Neural cell (in vitro differentiated cells): ENCODE measurements around the gene YBX2. TPM values are rescaled to one million over a fixed set of nuclear protein-coding genes. Genes with fewer than 3 reads are reported as not detected.
A peak's percentile ranks its signal among the peaks of the same experiment; 100 is the strongest.

Experiments used
- H2AFZ ChIP-seq: fragments of 200-600, 300-800 bp; sonication (generic), shearing (Covaris generic); 2 replicates; pipeline ENCODE4 v1.6.0; 2014; ENCODE audit warnings: low read depth, mild to moderate bottlenecking, antibody characterized with exemption, low read length, moderate library complexity
- H3F3A ChIP-seq: fragments of 200-600 bp; shearing (Covaris generic); 2 replicates; pipeline ENCODE4 v1.6.1; 2016; ENCODE audit warnings: mild to moderate bottlenecking, moderate library complexity, mixed read lengths, antibody characterized with exemption, low read length; ENCODE audit not compliant: insufficient read depth, poor library complexity, severe bottlenecking
- H3K27ac ChIP-seq: fragments of 200-600, 300-800 bp; sonication (generic), shearing (Covaris generic); 2 replicates; pipeline ENCODE4 v1.5.1; 2014; ENCODE audit warnings: mild to moderate bottlenecking, low read length, moderate library complexity
- H3K27me3 ChIP-seq: fragments of 300-800, 200-600 bp; sonication (generic), shearing (Covaris generic); 2 replicates; pipeline ENCODE4 v1.6.0; 2014; ENCODE audit warnings: mild to moderate bottlenecking, low read depth, low read length, moderate library complexity; ENCODE audit not compliant: insufficient read depth
- H3K36me3 ChIP-seq: fragments of 300-800, 200-600 bp; sonication (generic), shearing (Covaris generic); 2 replicates; pipeline ENCODE4 v1.5.1; 2014; ENCODE audit warnings: mild to moderate bottlenecking, antibody characterized with exemption, low read length, moderate library complexity; ENCODE audit not compliant: insufficient read depth
- H3K4me2 ChIP-seq: fragments of 300-800, 200-600 bp; sonication (generic), shearing (Covaris generic); 2 replicates; pipeline ENCODE4 v1.6.0; 2014; ENCODE audit warnings: mild to moderate bottlenecking, low read length
- H3K4me3 ChIP-seq: fragments of 300-800, 200-600 bp; sonication (generic), shearing (Covaris generic); 2 replicates; pipeline ENCODE4 v1.5.1; 2014; ENCODE audit warnings: mild to moderate bottlenecking, low read length, moderate library complexity
- H3K79me2 ChIP-seq: fragments of 200-600 bp; shearing (Covaris generic); replicated peaks from 2 replicates; pipeline ENCODE4 v1.6.0; 2014; ENCODE audit warnings: mild to moderate bottlenecking, low read length, moderate library complexity; ENCODE audit not compliant: insufficient read depth
- H3K9ac ChIP-seq: fragments of 300-800, 200-600 bp; sonication (generic), shearing (Covaris generic); 2 replicates; pipeline ENCODE4 v1.6.1; 2016; ENCODE audit warnings: mild to moderate bottlenecking, low read length, mixed read lengths
- H3K9me2 ChIP-seq: fragments of 200-600 bp; shearing (Covaris generic); 2 replicates; pipeline ENCODE4 v1.6.1; 2016; ENCODE audit warnings: mild to moderate bottlenecking, low read length, mixed read lengths; ENCODE audit not compliant: insufficient read depth
- H3K9me3 ChIP-seq: fragments of 200-600, 300-800 bp; sonication (generic), shearing (Covaris generic); 2 replicates; pipeline ENCODE4 v1.6.1; 2016; ENCODE audit warnings: mild to moderate bottlenecking, mixed run types, low read length, moderate library complexity, mixed read lengths
- H4K20me1 ChIP-seq: fragments of 200-600 bp; shearing (Covaris generic); 2 replicates; pipeline ENCODE4 v1.6.1; 2016; ENCODE audit warnings: mild to moderate bottlenecking, mixed run types; ENCODE audit not compliant: insufficient read depth
- CTCF ChIP-seq: fragments of 450-650 bp; IDR thresholded peaks from 2 replicates; pipeline ENCODE4 v1.5.1; 2014; ENCODE audit warnings: antibody characterized with exemption, mild to moderate bottlenecking, moderate library complexity; ENCODE audit not compliant: poor library complexity, severe bottlenecking
- EP300 ChIP-seq: fragments of 450-650 bp; conservative IDR thresholded peaks from 2 replicates; pipeline ENCODE4 v1.6.1; 2014; ENCODE audit warnings: antibody characterized with exemption, mild to moderate bottlenecking, moderate library complexity; ENCODE audit not compliant: poor library complexity, severe bottlenecking
- EZH2 ChIP-seq: fragments of 200-600, 300-800 bp; shearing (Covaris generic), sonication (generic); IDR thresholded peaks from 2 replicates; pipeline ENCODE4 v1.6.1; 2014; ENCODE audit warnings: antibody characterized with exemption, low read length, borderline replicate concordance, mild to moderate bottlenecking; ENCODE audit not compliant: insufficient read depth, poor library complexity, severe bottlenecking
- MXI1 ChIP-seq: fragments of 450-650 bp; conservative IDR thresholded peaks from 2 replicates; pipeline ENCODE4 v1.6.1; 2014; ENCODE audit warnings: antibody characterized with exemption, mild to moderate bottlenecking; ENCODE audit not compliant: poor library complexity, severe bottlenecking
- POLR2AphosphoS5 ChIP-seq: IDR thresholded peaks from 2 replicates; pipeline ENCODE4 v1.6.1; 2012
- RAD21 ChIP-seq: fragments of 450-650 bp; conservative IDR thresholded peaks from 2 replicates; pipeline ENCODE4 v1.6.1; 2014; ENCODE audit warnings: antibody characterized with exemption, mild to moderate bottlenecking, moderate library complexity
- REST ChIP-seq: IDR thresholded peaks from 2 replicates; pipeline ENCODE4 v1.6.1; 2012; ENCODE audit warnings: borderline replicate concordance
- SMC3 ChIP-seq: fragments of 450-650 bp; conservative IDR thresholded peaks from 2 replicates; pipeline ENCODE4 v1.6.1; 2014; ENCODE audit warnings: antibody characterized with exemption, mild to moderate bottlenecking, moderate library complexity; ENCODE audit not compliant: poor library complexity
- TAF1 ChIP-seq: IDR thresholded peaks from 2 replicates; pipeline ENCODE4 v1.6.1; 2012; ENCODE audit warnings: low read depth
- polyA plus RNA-seq: library from polyadenylated mRNA; depleted of rRNA; stranded (reverse); fragments of >200 nt; gene quantifications from 2 replicates; pipeline ENCODE4 v1.2.3, GENCODE V29; 2014

The YBX2 gene
- polyA plus RNA-seq, 1 donor from 2014 or later: 2.1 TPM

- peak overlapping the region; percentile 49 for H3K4me2 ChIP-seq
- H3K9me2 ChIP-seq: no peaks in the 10 kb centered on the region
- peak overlapping the region; percentile 93 for H3K27ac ChIP-seq
- no peaks in the 10 kb centered on the region for H3K36me3 ChIP-seq
- H3K4me3 ChIP-seq: peak overlapping the region; percentile 92
- H4K20me1 ChIP-seq: no peaks in the 10 kb centered on the region
- H3K9me3 ChIP-seq: no peaks in the 10 kb centered on the region
- no peaks in the 10 kb centered on the region for H3K27me3 ChIP-seq
- peak overlapping the region; percentile 81 for H3K9ac ChIP-seq
- H3K79me2 ChIP-seq: peaks cover 9% of the 10 kb centered on the region
- H3F3A ChIP-seq: no peaks in the 10 kb centered on the region
- peak overlapping the region; percentile 61 for H2AFZ ChIP-seq
- no peak for TF ChIP-seq RAD21
- peak; percentile 82 for TF ChIP-seq MXI1
- TF ChIP-seq CTCF: peak; percentile 43
- TF ChIP-seq POLR2AphosphoS5: peak; percentile 94
- TF ChIP-seq EP300: peak; percentile 57
- peak; percentile 39 for TF ChIP-seq REST
- no peak for TF ChIP-seq EZH2
- peak; percentile 86 for TF ChIP-seq TAF1
These were observed 35.0 kb upstream of the YBX2 start for GRCh38 chr17:7329374-7329996.

GRCh38 chr17:7328840-7329373, 34.5 kb upstream of the YBX2 start, which contains the start of gene NEURL4:
Gene NEURL4, minus strand, starts transcription at chr17:7329335. Its CDS starts 23 bp downstream, at chr17:7329312.
- peak within 1 kb of the TSS; percentile 61 for H2AFZ ChIP-seq
- H3K27ac ChIP-seq: peak within 1 kb of the TSS; percentile 93
- H3K9ac ChIP-seq: peak within 1 kb of the TSS; percentile 81
- no peaks in the 10 kb centered on the region for H3F3A ChIP-seq
- no peaks in the 10 kb centered on the region for H3K9me2 ChIP-seq
- H3K4me2 ChIP-seq: peak within 1 kb of the TSS; percentile 92
- no peaks in the 10 kb centered on the region for H3K9me3 ChIP-seq
- no peaks in the 10 kb centered on the region for H4K20me1 ChIP-seq
- H3K27me3 ChIP-seq: no peaks in the 10 kb centered on the region
- TF ChIP-seq EP300 (no peak), EZH2 (no peak), CTCF (peak; percentile 36), SMC3 (peak; percentile 26), RAD21 (peak; percentile 22), REST (peak; percentile 40), POLR2AphosphoS5 (no peak)
- no peaks in the 10 kb centered on the region for H3K36me3 ChIP-seq
- H3K4me3 ChIP-seq: peak within 1 kb of the TSS; percentile 92
- peaks cover 9% of the 10 kb centered on the region for H3K79me2 ChIP-seq
